Natural killer cell treated with Interleukin-12 subunit alpha and Interleukin-12 subunit beta and Interleukin-15 and Interleukin-18, amount 100 ng/mL, for 72 hours (primary cell): Measurements from ENCODE around the gene MED26. TPM values are rescaled to one million over a fixed set of nuclear protein-coding genes. Genes with fewer than 3 reads are reported as not detected.

Source experiments
- ATAC-seq, 2 donors: fragments of 150-1000 bp; cut with Tn5 transposase in 1 of 2; sonication (Bioruptor Pico), chemical (Tn5 transposase) in 1 of 2; 2 replicates each; pipeline ENCODE4 v1.10.0; 2021
- DNase-seq: peaks from one replicate; pipeline ENCODE4 v3.0.0; 2022; ENCODE audit warnings: low spot score
- H3K27ac Mint-ChIP-seq, 2 donors: 1 replicate in 1 of 2; 2 replicates in 1 of 2; pipeline ENCODE4 v1.8.0; 2022; ENCODE audit warnings: mixed read lengths in 2 of 2, mild to moderate bottlenecking in 1 of 2, moderate library complexity in 1 of 2
- H3K27me3 Mint-ChIP-seq, 2 donors: 1 replicate in 1 of 2; 2 replicates in 1 of 2; pipeline ENCODE4 v1.8.0; 2022; ENCODE audit warnings: mixed read lengths in 2 of 2
- H3K36me3 Mint-ChIP-seq: one replicate; pipeline ENCODE4 v1.8.0; 2022; ENCODE audit warnings: mixed read lengths
- H3K4me1 Mint-ChIP-seq, 2 donors: 1 replicate in 1 of 2; 2 replicates in 1 of 2; pipeline ENCODE4 v1.8.0; 2022; ENCODE audit warnings: low read depth in 2 of 2, mixed read lengths in 2 of 2, mild to moderate bottlenecking in 1 of 2
- H3K4me3 Mint-ChIP-seq: one replicate; pipeline ENCODE4 v1.8.0; 2022; ENCODE audit warnings: mixed read lengths
- H3K9me3 Mint-ChIP-seq: 2 replicates; pipeline ENCODE4 v1.8.0; 2022; ENCODE audit warnings: mixed read lengths
- total RNA-seq, 2 donors: library from RNA; stranded (reverse); gene quantifications; one replicate each; pipeline ENCODE4 v1.2.3, GENCODE V29; 2022

Gene MED26
- total RNA-seq, 2 donors from 2014 or later = 15.5 to 28.1 TPM

- ATAC-seq = no peak
- H3K27me3 Mint-ChIP-seq = no peaks in the 10 kb centered on the region
- peaks cover 54 to 67% of the 10 kb centered on the region in 2 donors for H3K4me1 Mint-ChIP-seq
- no peak for DNase-seq
- H3K4me3 Mint-ChIP-seq = no peak overlapping the region
- no peaks in the 10 kb centered on the region for H3K9me3 Mint-ChIP-seq
- H3K36me3 Mint-ChIP-seq = no peaks in the 10 kb centered on the region
- H3K27ac Mint-ChIP-seq = peak overlapping the region in 1 of 2 donors; percentile 70
Measured at GRCh38 chr19:16618248-16618647, 9.8 kb downstream of the MED26 start.

GRCh38 chr19:16615808-16616207 lies 12.2 kb downstream of the MED26 start:
- Mint-ChIP-seq H3K9me3 (no peaks in the 10 kb centered on the region), H3K27me3 (no peaks in the 10 kb centered on the region)
- peak in 1 of 2 donors; percentile 13 for ATAC-seq

GRCh38 chr19:16614941-16615340 lies 13.1 kb downstream of the MED26 start:
- Mint-ChIP-seq H3K4me3 (peak overlapping the region; percentile 56), H3K9me3 (no peaks in the 10 kb centered on the region), H3K36me3 (no peaks in the 10 kb centered on the region), H3K27me3 (no peaks in the 10 kb centered on the region), H3K27ac (peak overlapping the region; percentile 7 to 46), H3K4me1 (peaks cover 45 to 63% of the 10 kb centered on the region in 2 donors)
- no peak for ATAC-seq
- no peak for DNase-seq

More at GRCh38 chr19:16615808-16616207, 12.2 kb downstream of the MED26 start:
- no peak for DNase-seq
- Mint-ChIP-seq H3K4me1 (peaks cover 48 to 65% of the 10 kb centered on the region in 2 donors), H3K4me3 (no peak overlapping the region), H3K36me3 (no peaks in the 10 kb centered on the region), H3K27ac (peak overlapping the region in 1 of 2 donors; percentile 65)

GRCh38 chr19:16613841-16614240 lies 14.2 kb downstream of the MED26 start:
- DNase-seq (no peak), ATAC-seq (no peak)
- Mint-ChIP-seq H3K36me3 (no peaks in the 10 kb centered on the region), H3K4me1 (peaks cover 36 to 52% of the 10 kb centered on the region in 2 donors), H3K27ac (no peak overlapping the region), H3K27me3 (no peaks in the 10 kb centered on the region), H3K4me3 (no peak overlapping the region), H3K9me3 (no peaks in the 10 kb centered on the region)

- Mint-ChIP-seq H3K27ac (no peak overlapping the region), H3K4me3 (no peak overlapping the region), H3K4me1 (peaks cover 47 to 49% of the 10 kb centered on the region in 2 donors), H3K9me3 (no peaks in the 10 kb centered on the region), H3K36me3 (no peaks in the 10 kb centered on the region), H3K27me3 (no peaks in the 10 kb centered on the region)
- DNase-seq = no peak
- ATAC-seq = no peak
Measured at GRCh38 chr19:16612636-16613035, 15.4 kb downstream of the MED26 start.

GRCh38 chr19:16611121-16611520 lies 16.9 kb downstream of the MED26 start:
- H3K4me1 Mint-ChIP-seq = peaks cover 33 to 36% of the 10 kb centered on the region in 2 donors

GRCh38 chr19:16609511-16610200 lies 18.3 kb downstream of the MED26 start:
- H3K9me3 Mint-ChIP-seq = no peaks in the 10 kb centered on the region
- DNase-seq (no peak), ATAC-seq (no peak)
- H3K27ac Mint-ChIP-seq = no peak overlapping the region
- H3K4me1 Mint-ChIP-seq = peaks cover 36 to 37% of the 10 kb centered on the region in 2 donors
- H3K36me3 Mint-ChIP-seq = no peaks in the 10 kb centered on the region
- H3K27me3 Mint-ChIP-seq = no peaks in the 10 kb centered on the region
- H3K4me3 Mint-ChIP-seq = no peak overlapping the region

More at GRCh38 chr19:16611121-16611520, 16.9 kb downstream of the MED26 start:
- Mint-ChIP-seq H3K4me3 (no peak overlapping the region), H3K27ac (no peak overlapping the region), H3K27me3 (no peaks in the 10 kb centered on the region), H3K36me3 (no peaks in the 10 kb centered on the region), H3K9me3 (no peaks in the 10 kb centered on the region)
- DNase-seq (no peak), ATAC-seq (no peak)

GRCh38 chr19:16608290-16608739 lies 19.7 kb downstream of the MED26 start:
- H3K27ac Mint-ChIP-seq = peak overlapping the region; percentile 45 to 65
- ATAC-seq = peak in 1 of 2 donors; percentile 72
- H3K9me3 Mint-ChIP-seq = no peaks in the 10 kb centered on the region
- peaks cover 36 to 37% of the 10 kb centered on the region in 2 donors for H3K4me1 Mint-ChIP-seq
- no peak for DNase-seq
- no peak overlapping the region for H3K4me3 Mint-ChIP-seq
- H3K27me3 Mint-ChIP-seq = no peaks in the 10 kb centered on the region
- H3K36me3 Mint-ChIP-seq = no peaks in the 10 kb centered on the region

GRCh38 chr19:16607819-16608218 lies 20.2 kb downstream of the MED26 start:
- Mint-ChIP-seq H3K9me3 (no peaks in the 10 kb centered on the region), H3K27me3 (no peaks in the 10 kb centered on the region), H3K27ac (peak overlapping the region; percentile 45 to 65), H3K4me3 (no peak overlapping the region), H3K36me3 (no peaks in the 10 kb centered on the region), H3K4me1 (peaks cover 33 to 36% of the 10 kb centered on the region in 2 donors)
- DNase-seq = no peak
- no peak for ATAC-seq

GRCh38 chr19:16605553-16605994 lies 22.4 kb downstream of the MED26 start:
- Mint-ChIP-seq H3K4me1 (peaks cover 36 to 38% of the 10 kb centered on the region in 2 donors), H3K36me3 (no peaks in the 10 kb centered on the region), H3K9me3 (no peaks in the 10 kb centered on the region), H3K27me3 (no peaks in the 10 kb centered on the region), H3K27ac (no peak overlapping the region), H3K4me3 (no peak overlapping the region)
- DNase-seq (no peak), ATAC-seq (no peak)

GRCh38 chr19:16605115-16605514 lies 22.9 kb downstream of the MED26 start:
- H3K4me3 Mint-ChIP-seq = no peak overlapping the region
- H3K27ac Mint-ChIP-seq = no peak overlapping the region
- no peak for ATAC-seq
- no peaks in the 10 kb centered on the region for H3K9me3 Mint-ChIP-seq
- H3K36me3 Mint-ChIP-seq = no peaks in the 10 kb centered on the region
- no peaks in the 10 kb centered on the region for H3K27me3 Mint-ChIP-seq
- no peak for DNase-seq
- H3K4me1 Mint-ChIP-seq = peaks cover 35 to 37% of the 10 kb centered on the region in 2 donors

GRCh38 chr19:16604615-16605014 lies 23.4 kb downstream of the MED26 start:
- H3K36me3 Mint-ChIP-seq = no peaks in the 10 kb centered on the region
- ATAC-seq (no peak), DNase-seq (no peak)
- H3K9me3 Mint-ChIP-seq = no peaks in the 10 kb centered on the region
- H3K4me1 Mint-ChIP-seq = peaks cover 35 to 37% of the 10 kb centered on the region in 2 donors
- no peak overlapping the region for H3K4me3 Mint-ChIP-seq
- H3K27me3 Mint-ChIP-seq = no peaks in the 10 kb centered on the region
- peak overlapping the region in 1 of 2 donors; percentile 38 for H3K27ac Mint-ChIP-seq

GRCh38 chr19:16603090-16603489 lies 24.9 kb downstream of the MED26 start:
- Mint-ChIP-seq H3K36me3 (no peaks in the 10 kb centered on the region), H3K9me3 (no peaks in the 10 kb centered on the region), H3K27ac (no peak overlapping the region), H3K27me3 (no peaks in the 10 kb centered on the region), H3K4me3 (no peak overlapping the region), H3K4me1 (peaks cover 27 to 37% of the 10 kb centered on the region in 2 donors)
- ATAC-seq = no peak
- no peak for DNase-seq

GRCh38 chr19:16601378-16602052 lies 26.5 kb downstream of the MED26 start:
- Mint-ChIP-seq H3K27me3 (no peaks in the 10 kb centered on the region), H3K27ac (no peak overlapping the region), H3K36me3 (no peaks in the 10 kb centered on the region), H3K9me3 (no peaks in the 10 kb centered on the region), H3K4me1 (peaks cover 30 to 42% of the 10 kb centered on the region in 2 donors), H3K4me3 (no peak overlapping the region)
- DNase-seq (no peak), ATAC-seq (no peak)
